ENCODE data around the gene ATG14.
A peak's percentile ranks its signal among the peaks of the same experiment; 100 is the strongest.

The ATG14 gene

DNA sequence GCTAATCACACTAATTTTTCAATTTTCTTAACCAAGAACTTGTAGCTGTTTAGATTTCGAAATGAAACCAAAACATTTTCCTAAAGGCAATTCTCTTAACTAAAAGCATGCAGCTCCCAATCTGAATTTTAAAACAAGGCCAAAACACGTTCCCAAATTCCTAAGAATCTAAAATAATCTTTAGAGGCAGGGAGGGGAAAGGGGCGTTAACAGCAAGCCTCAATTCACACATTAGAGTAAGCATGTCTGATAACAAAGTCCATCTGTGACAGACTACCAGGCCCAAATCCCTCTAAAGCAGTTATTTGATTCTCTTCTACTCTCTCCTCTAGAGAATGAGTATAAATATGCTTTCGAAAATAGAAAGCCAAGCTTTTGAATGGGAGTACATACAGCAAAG lies 754 bp downstream of the ATG14 start:
- TF ChIP-seq POLR2A (IDR thresholded peaks at IDR 0.05; ENCODE audit: extremely low read depth, insufficient read length) (no peak), MYC (IDR thresholded peaks at IDR 0.05; ENCODE audit: low read depth, low read length) (no peak)
- TF ChIP-seq, protein P1, sequence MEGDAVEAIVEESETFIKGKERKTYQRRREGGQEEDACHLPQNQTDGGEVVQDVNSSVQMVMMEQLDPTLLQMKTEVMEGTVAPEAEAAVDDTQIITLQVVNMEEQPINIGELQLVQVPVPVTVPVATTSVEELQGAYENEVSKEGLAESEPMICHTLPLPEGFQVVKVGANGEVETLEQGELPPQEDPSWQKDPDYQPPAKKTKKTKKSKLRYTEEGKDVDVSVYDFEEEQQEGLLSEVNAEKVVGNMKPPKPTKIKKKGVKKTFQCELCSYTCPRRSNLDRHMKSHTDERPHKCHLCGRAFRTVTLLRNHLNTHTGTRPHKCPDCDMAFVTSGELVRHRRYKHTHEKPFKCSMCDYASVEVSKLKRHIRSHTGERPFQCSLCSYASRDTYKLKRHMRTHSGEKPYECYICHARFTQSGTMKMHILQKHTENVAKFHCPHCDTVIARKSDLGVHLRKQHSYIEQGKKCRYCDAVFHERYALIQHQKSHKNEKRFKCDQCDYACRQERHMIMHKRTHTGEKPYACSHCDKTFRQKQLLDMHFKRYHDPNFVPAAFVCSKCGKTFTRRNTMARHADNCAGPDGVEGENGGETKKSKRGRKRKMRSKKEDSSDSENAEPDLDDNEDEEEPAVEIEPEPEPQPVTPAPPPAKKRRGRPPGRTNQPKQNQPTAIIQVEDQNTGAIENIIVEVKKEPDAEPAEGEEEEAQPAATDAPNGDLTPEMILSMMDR (IDR thresholded peaks at IDR 0.05; ENCODE audit: low read depth, low read length): no peak
- TF ChIP-seq, protein P2, sequence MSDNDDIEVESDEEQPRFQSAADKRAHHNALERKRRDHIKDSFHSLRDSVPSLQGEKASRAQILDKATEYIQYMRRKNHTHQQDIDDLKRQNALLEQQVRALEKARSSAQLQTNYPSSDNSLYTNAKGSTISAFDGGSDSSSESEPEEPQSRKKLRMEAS (IDR thresholded peaks at IDR 0.05; ENCODE audit: low read depth, low read length): no peak
- peak overlapping the region; percentile 94 for H3K4me3 ChIP-seq (ENCODE audit: low read depth, low read length)
- no peak for DNase-seq (ENCODE audit: low read depth)

DNA sequence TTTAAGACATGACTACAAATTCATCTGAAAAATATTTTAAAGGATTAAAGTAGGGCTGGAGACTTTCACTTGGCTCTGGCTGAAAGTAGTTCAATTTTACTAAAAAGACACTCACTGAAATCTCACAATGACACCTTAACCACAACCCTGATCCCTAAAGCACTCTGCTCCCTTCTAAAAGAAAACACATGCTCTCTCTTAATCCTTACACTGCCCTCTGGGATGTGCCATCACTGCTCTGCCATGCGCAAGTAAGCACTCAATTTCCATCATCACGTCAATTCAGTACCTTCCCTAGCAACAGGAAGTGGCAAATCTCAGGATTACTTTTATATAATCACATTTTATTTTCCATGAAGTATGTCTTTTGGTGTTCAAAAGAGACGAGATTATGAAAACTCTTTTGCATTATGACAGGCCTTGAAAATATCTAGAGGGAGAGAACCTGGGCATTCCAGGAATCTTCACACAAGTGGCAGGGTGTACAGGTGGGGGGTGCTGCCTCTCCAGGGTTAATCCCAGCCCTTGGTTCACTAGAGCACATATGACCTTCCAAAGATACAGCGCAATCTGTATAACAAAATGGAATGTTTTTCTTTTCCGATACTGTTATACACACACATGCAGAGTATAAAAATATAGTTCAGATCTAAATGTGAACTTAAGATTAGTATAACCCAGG lies 7.3 kb downstream of the ATG14 start:
- no peak for DNase-seq (ENCODE audit: low read depth)
- H3K4me3 ChIP-seq (ENCODE audit: low read depth, low read length): no peak overlapping the region
- TF ChIP-seq MYC (IDR thresholded peaks at IDR 0.05; ENCODE audit: low read depth, low read length): no peak
- TF ChIP-seq, protein P2 (IDR thresholded peaks at IDR 0.05; ENCODE audit: low read depth, low read length): no peak
- TF ChIP-seq, protein P1 (IDR thresholded peaks at IDR 0.05; ENCODE audit: low read depth, low read length): no peak
- no peak for TF ChIP-seq POLR2A (IDR thresholded peaks at IDR 0.05; ENCODE audit: extremely low read depth, insufficient read length)

DNA sequence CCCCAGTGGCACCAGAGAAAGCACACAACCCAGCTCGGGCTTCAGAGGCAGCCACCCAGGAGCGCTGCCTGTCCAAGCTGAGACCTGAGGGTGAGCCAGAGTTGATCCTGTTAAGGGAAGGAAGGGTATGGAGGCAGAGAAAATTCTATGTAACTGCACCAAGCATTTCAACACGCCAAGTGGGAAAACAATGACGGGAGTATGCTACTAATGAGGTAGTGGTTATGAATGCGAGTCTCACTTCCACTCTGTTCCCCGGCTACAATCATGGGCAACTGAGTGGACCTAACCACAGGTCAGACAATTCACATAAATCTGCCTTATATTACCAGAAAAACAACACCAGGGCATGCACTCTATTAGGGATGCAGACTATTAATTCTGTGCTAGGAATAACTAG lies 9.9 kb downstream of the ATG14 start:
- DNase-seq (ENCODE audit: low read depth): no peak
- TF ChIP-seq POLR2A (IDR thresholded peaks at IDR 0.05; ENCODE audit: extremely low read depth, insufficient read length): no peak
- H3K4me3 ChIP-seq (ENCODE audit: low read depth, low read length): no peak overlapping the region

DNA sequence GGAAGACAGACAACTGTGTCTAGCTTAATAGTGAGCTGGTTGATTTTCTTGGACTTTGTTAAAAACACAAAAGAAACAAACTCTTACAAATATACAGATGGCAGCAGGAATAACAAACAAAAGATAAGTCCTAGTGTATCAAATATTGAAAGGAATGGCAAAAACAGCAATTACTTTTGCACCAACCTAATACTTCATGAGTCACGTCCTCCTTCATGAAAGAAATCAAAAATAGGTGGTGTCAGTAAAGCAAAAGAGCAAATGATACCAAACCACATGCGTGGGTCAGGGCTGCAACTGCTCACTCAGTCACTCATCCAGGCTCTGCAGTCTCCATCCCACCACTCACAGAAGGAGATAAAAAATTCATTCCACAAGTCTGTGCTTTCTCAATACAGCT lies 11.8 kb downstream of the ATG14 start:
- no peak for DNase-seq (ENCODE audit: low read depth)
- TF ChIP-seq MYC (IDR thresholded peaks at IDR 0.05; ENCODE audit: low read depth, low read length) (no peak), POLR2A (IDR thresholded peaks at IDR 0.05; ENCODE audit: extremely low read depth, insufficient read length) (no peak)
- TF ChIP-seq, protein P1 (IDR thresholded peaks at IDR 0.05; ENCODE audit: low read depth, low read length): no peak
- TF ChIP-seq, protein P2 (IDR thresholded peaks at IDR 0.05; ENCODE audit: low read depth, low read length): no peak

DNA sequence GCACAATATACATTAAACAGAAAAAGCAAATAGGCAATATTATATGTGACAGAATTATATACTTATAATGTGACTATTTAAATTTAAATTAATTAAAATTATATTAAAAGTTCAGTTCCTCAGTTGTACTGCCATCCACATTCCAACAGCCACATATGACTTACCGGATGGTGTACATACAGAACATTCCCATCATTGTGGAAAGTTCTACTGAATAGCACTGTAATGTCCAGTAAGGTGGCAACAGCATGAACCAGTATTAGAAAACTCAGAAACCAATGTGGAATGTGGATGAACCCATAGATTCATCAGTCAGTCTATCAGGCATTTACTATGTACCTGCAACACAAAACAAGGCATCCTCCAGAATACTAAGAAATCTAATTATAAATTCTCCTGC lies 12.4 kb downstream of the ATG14 start:
- no peak for DNase-seq (ENCODE audit: low read depth)
- H3K4me3 ChIP-seq (ENCODE audit: low read depth, low read length): no peak overlapping the region
- TF ChIP-seq, protein P1 (IDR thresholded peaks at IDR 0.05; ENCODE audit: low read depth, low read length): no peak
- TF ChIP-seq POLR2A (IDR thresholded peaks at IDR 0.05; ENCODE audit: extremely low read depth, insufficient read length): no peak
- TF ChIP-seq, protein P2 (IDR thresholded peaks at IDR 0.05; ENCODE audit: low read depth, low read length): no peak
- no peak for TF ChIP-seq MYC (IDR thresholded peaks at IDR 0.05; ENCODE audit: low read depth, low read length)

More for the DNA sequence above, 11.8 kb downstream of the ATG14 start:
- H3K4me3 ChIP-seq (ENCODE audit: low read depth, low read length): no peak overlapping the region

DNA sequence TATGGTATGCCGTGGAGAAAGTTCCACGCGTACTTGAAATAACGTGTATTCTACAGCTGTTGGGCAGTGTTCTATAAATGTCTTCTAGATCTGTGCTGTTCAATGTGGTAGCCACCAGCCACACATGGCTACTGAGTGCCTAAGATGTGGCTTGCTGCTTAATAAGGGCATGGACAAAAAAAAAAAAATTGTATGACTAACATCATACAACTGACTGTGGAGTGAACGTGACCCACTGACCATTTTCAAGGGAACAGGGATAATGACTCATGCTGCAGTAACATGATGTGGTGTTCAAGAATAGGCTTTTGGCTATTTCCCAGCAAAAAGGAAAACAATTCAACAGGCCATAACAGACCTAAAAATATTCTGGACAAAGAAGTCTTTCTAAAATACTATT lies 13.0 kb downstream of the ATG14 start:
- H3K4me3 ChIP-seq (ENCODE audit: low read depth, low read length): no peak overlapping the region
- TF ChIP-seq, protein P2 (IDR thresholded peaks at IDR 0.05; ENCODE audit: low read depth, low read length): no peak
- TF ChIP-seq, protein P1 (IDR thresholded peaks at IDR 0.05; ENCODE audit: low read depth, low read length): no peak
- TF ChIP-seq POLR2A (IDR thresholded peaks at IDR 0.05; ENCODE audit: extremely low read depth, insufficient read length) (no peak), MYC (IDR thresholded peaks at IDR 0.05; ENCODE audit: low read depth, low read length) (no peak)
- DNase-seq (ENCODE audit: low read depth): peak; percentile 11

Measured in NB4 (cell line).